Measurements from ENCODE around the gene NPS. TPM values are rescaled to one million over a fixed set of nuclear protein-coding genes. Genes with fewer than 3 reads are reported as not detected.

Gene NPS
- polyA plus RNA-seq, 3 donors, result not detected

GRCh38 chr10:127523476-127523875, 25.6 kb upstream of the NPS start:
- Mint-ChIP-seq H3K36me3 (no peaks in the 10 kb centered on the region), H3K27ac (no peak overlapping the region), H3K27me3 (ENCODE audit: low read depth in 3 of 3) (peaks cover 3 to 8% (median 4%) of the 10 kb centered on the region in 3 donors), H3K9me3 (peaks cover 0 to 19% (median 6%) of the 10 kb centered on the region in 7 donors), H3K4me1 (peaks cover 2% of the 10 kb centered on the region), H3K4me3 (no peak overlapping the region)
- Histone ChIP-seq H4K20me1 (ENCODE audit: insufficient read depth, low read length) (no peaks in the 10 kb centered on the region), H2AFZ (ENCODE audit: insufficient read depth, low read depth, low read length, poor library complexity, severe bottlenecking) (no peak overlapping the region), H3K4me2 (replicated peaks; ENCODE audit: extremely low read depth, low read length, poor library complexity, severe bottlenecking) (no peak overlapping the region), H3K9ac (ENCODE audit: insufficient read depth, low read length, poor library complexity, severe bottlenecking) (no peak overlapping the region), H3K36me3 (replicated peaks in 1 of 2; ENCODE audit: control insufficient read depth in 1 of 2, insufficient read depth in 2 of 2, low read length in 2 of 2) (no peaks in the 10 kb centered on the region), H3K9me3 (replicated peaks in 1 of 2; ENCODE audit: control insufficient read depth in 1 of 2, insufficient read depth in 1 of 2, low read length in 2 of 2) (no peaks in the 10 kb centered on the region), H3K79me2 (ENCODE audit: insufficient read depth, low read length) (no peaks in the 10 kb centered on the region), H3K27me3 (ENCODE audit: control insufficient read depth in 2 of 2, insufficient read depth in 2 of 2, low read length in 2 of 2) (no peaks in the 10 kb centered on the region), H3K4me3 (replicated peaks in 1 of 3; ENCODE audit: low read depth in 2 of 3, low read length in 3 of 3) (no peak overlapping the region), H3K27ac (ENCODE audit: low read depth in 1 of 2, low read length in 2 of 2) (no peak overlapping the region), H3K4me1 (ENCODE audit: control insufficient read depth in 1 of 2, insufficient read depth in 2 of 2, low read length in 2 of 2) (no peaks in the 10 kb centered on the region)
- no peak for TF ChIP-seq CTCF (IDR thresholded peaks at IDR 0.05)
- intact Hi-C loops (cut with micrococcal nuclease), result no loop called here
- DNase-seq, result no peak
- WGBS (ENCODE audit: insufficient coverage), result 74% methylated on average over 6 of the region's 6 CpGs

GRCh38 chr10:127524229-127524628, 24.9 kb upstream of the NPS start:
- H4K20me1 ChIP-seq (ENCODE audit: insufficient read depth, low read length), result no peaks in the 10 kb centered on the region
- Mint-ChIP-seq H3K9me3 (peaks cover 0 to 19% (median 6%) of the 10 kb centered on the region in 7 donors), H3K36me3 (no peaks in the 10 kb centered on the region), H3K4me1 (peaks cover 2% of the 10 kb centered on the region), H3K27me3 (ENCODE audit: low read depth in 3 of 3) (peaks cover 1 to 8% (median 6%) of the 10 kb centered on the region in 3 donors), H3K4me3 (no peak overlapping the region), H3K27ac (no peak overlapping the region)
- peak; percentile 21 for TF ChIP-seq CTCF (IDR thresholded peaks at IDR 0.05)
- intact Hi-C loops (cut with micrococcal nuclease), result no loop called here
- no peak overlapping the region for H3K27ac ChIP-seq (ENCODE audit: low read depth in 1 of 2, low read length in 2 of 2)
- no peaks in the 10 kb centered on the region for H3K36me3 ChIP-seq (replicated peaks in 1 of 2; ENCODE audit: control insufficient read depth in 1 of 2, insufficient read depth in 2 of 2, low read length in 2 of 2)
- WGBS (ENCODE audit: insufficient coverage), result 17% methylated on average over 1 of the region's 1 CpG
- H3K9ac ChIP-seq (ENCODE audit: insufficient read depth, low read length, poor library complexity, severe bottlenecking), result no peak overlapping the region
- H3K27me3 ChIP-seq (ENCODE audit: control insufficient read depth in 2 of 2, insufficient read depth in 2 of 2, low read length in 2 of 2), result no peaks in the 10 kb centered on the region
- H2AFZ ChIP-seq (ENCODE audit: insufficient read depth, low read depth, low read length, poor library complexity, severe bottlenecking), result no peak overlapping the region
- no peaks in the 10 kb centered on the region for H3K79me2 ChIP-seq (ENCODE audit: insufficient read depth, low read length)
- H3K4me2 ChIP-seq (replicated peaks; ENCODE audit: extremely low read depth, low read length, poor library complexity, severe bottlenecking), result no peak overlapping the region
- no peak for DNase-seq
- no peaks in the 10 kb centered on the region for H3K9me3 ChIP-seq (replicated peaks in 1 of 2; ENCODE audit: control insufficient read depth in 1 of 2, insufficient read depth in 1 of 2, low read length in 2 of 2)
- H3K4me1 ChIP-seq (ENCODE audit: control insufficient read depth in 1 of 2, insufficient read depth in 2 of 2, low read length in 2 of 2), result no peaks in the 10 kb centered on the region
- no peak overlapping the region for H3K4me3 ChIP-seq (replicated peaks in 1 of 3; ENCODE audit: low read depth in 2 of 3, low read length in 3 of 3)

Measured in CD14-positive monocyte (primary cell).